Transverse colon (tissue), 4 donors: ENCODE results near the gene TGOLN2. TPM values are rescaled to one million over a fixed set of nuclear protein-coding genes. Genes with fewer than 3 reads are reported as not detected.

Experiments used
- DNase-seq: peaks from one replicate; pipeline ENCODE4 v3.0.0-alpha.2; 2019
- H3K27ac ChIP-seq, 4 donors: fragments of 200-600 bp; sonication (generic); 2 replicates each; pipeline ENCODE4 v1.5.1; 2016 to 2018; ENCODE audit warnings: inconsistent platforms in 4 of 4
- H3K27me3 ChIP-seq: fragments of 200-600 bp; sonication (generic); 2 replicates; pipeline ENCODE4 v1.5.1; 2017; ENCODE audit warnings: inconsistent platforms
- H3K36me3 ChIP-seq, 4 donors: fragments of 200-600 bp; sonication (generic); 2 replicates each; pipeline ENCODE4 v1.5.1; 2017 to 2019; ENCODE audit warnings: inconsistent platforms in 4 of 4
- H3K4me1 ChIP-seq, 4 donors: fragments of 200-600 bp; sonication (generic); 2 replicates each; pipeline ENCODE4 v1.5.1; 2017 to 2020; ENCODE audit warnings: inconsistent platforms in 4 of 4
- H3K4me3 ChIP-seq, 4 donors: fragments of 200-600 bp; sonication (generic); 1 replicate in 1 of 4; 2 replicates in 3 of 4; pipeline versions ENCODE4 v1.5.1 to v1.6.1; 2017 to 2019; ENCODE audit warnings: inconsistent platforms in 4 of 4
- H3K9me3 ChIP-seq, 2 donors: fragments of 200-600 bp; sonication (generic); 2 replicates each; pipeline ENCODE4 v1.5.1; 2017 to 2019; ENCODE audit warnings: inconsistent platforms in 2 of 2
- CTCF ChIP-seq, 5 experiments: fragments of 200-600 bp in 3 of 5; fragments of 450-650 bp in 2 of 5; sonication (generic) in 3 of 5; IDR thresholded peaks; 1 replicate in 2 of 5; 2 replicates in 3 of 5; pipeline ENCODE4 v1.5.1; 2016 to 2017; ENCODE audit warnings: antibody characterized with exemption in 5 of 5, inconsistent platforms in 3 of 5, mild to moderate bottlenecking in 2 of 5, moderate library complexity in 1 of 5
- EP300 ChIP-seq: sonication (generic); formaldehyde crosslinking; IDR thresholded peaks from one replicate; pipeline ENCODE4 v1.6.1; 2017; ENCODE audit warnings: antibody characterized with exemption, low read depth
- POLR2A ChIP-seq: fragments of 450-650 bp; IDR thresholded peaks from one replicate; pipeline ENCODE4 v1.6.1; 2016; ENCODE audit warnings: antibody characterized with exemption, mild to moderate bottlenecking, moderate library complexity
- POLR2AphosphoS5 ChIP-seq, 3 donors: sonication (generic); formaldehyde crosslinking; IDR thresholded peaks; one replicate each; pipeline ENCODE4 v1.6.1; 2016; ENCODE audit warnings: antibody characterized with exemption in 3 of 3
- WGBS, 2 donors: methylation state at CpG; one replicate each; pipeline ENCODE4 v1.1.5; 2018; ENCODE audit warnings: low coverage in 1 of 2; 5-methylcytosine and 5-hydroxymethylcytosine counted together
- in situ Hi-C, 4 donors: fragments of 200-750 bp; cut with MboI; loops; one replicate each; pipeline versions ENCODE4 v1.15.0 to v1.15.1; 2017; ENCODE audit warnings: low sequenced_read_pairs in 3 of 4, low pct_ligation_motif_present in 1 of 4, low pct_unique_long_range_greater_than_20kb in 1 of 4
- intact Hi-C: fragments of 100-400 bp; cut with DNase I; formaldehyde crosslinking; loops from one replicate; pipeline ENCODE4 v1.15.1; 2023; ENCODE audit warnings: low total_unique reads
- small RNA-seq, 4 donors: library from RNA; depleted of rRNA; stranded (forward); fragments of <200 nt; gene quantifications; one replicate each; pipeline ENCODE3, GENCODE V24; 2016
- total RNA-seq, 4 donors: library from RNA; depleted of rRNA; stranded (reverse); fragments of >200 nt; gene quantifications; one replicate each; pipeline ENCODE4 v1.1.0, GENCODE V29; 2016

Gene TGOLN2
- total RNA-seq, 4 donors from 2014 or later = 113 to 234 (median 232) TPM

GRCh38 chr2:85269959-85270358 is 57.8 kb downstream of the TGOLN2 start:
- TF ChIP-seq EP300 (no peak), POLR2AphosphoS5 (IDR thresholded peaks at IDR 0.05) (no peak), CTCF (IDR thresholded peaks at IDR 0.05) (no peak), POLR2A (no peak)
- intact Hi-C loops = no loop called here
- 28 to 33% methylated on average over 1 to 6 of the region's 6 CpGs for WGBS, 2 donors
- Histone ChIP-seq H3K4me3 (no peak overlapping the region), H3K27ac (peak overlapping the region in 3 of 4 donors; percentile 61 to 72 (median 70)), H3K9me3 (no peaks in the 10 kb centered on the region), H3K36me3 (no peaks in the 10 kb centered on the region), H3K27me3 (no peaks in the 10 kb centered on the region), H3K4me1 (peaks cover 4 to 36% (median 20%) of the 10 kb centered on the region in 4 donors)
- in situ Hi-C loops = no loop called here
- DNase-seq = no peak

Small RNAs within 50 kb of the gene (small RNA-seq; reads per million reads assigned to genes)
- gene AC062037.1 = 0 reads per million in 4 donors
- gene RF00019 = 0 reads per million in 4 donors
- 0 reads per million in 4 donors for gene RN7SL113P

Other genes starting within 250 kb of the TGOLN2 start
- gene TCF7L1, start 194.6 kb downstream of the TGOLN2 start, total RNA-seq = 1 to 10 TPM in 2 of 4 donors, under 1 TPM in 2; 0.75 to 2.9 (median 1.1) TPM
- gene RETSAT, start 26.5 kb upstream of the TGOLN2 start, total RNA-seq = 100 to 1,000 TPM; 109 to 638 (median 330) TPM
- 10 to 100 TPM; 13.3 to 37.8 (median 32.8) TPM for gene ELMOD3, start 26.8 kb upstream of the TGOLN2 start, total RNA-seq
- 10 to 100 TPM; 18.3 to 92.1 (median 45.2) TPM for gene CAPG, start 82.4 kb upstream of the TGOLN2 start, total RNA-seq
- gene SH2D6, start 90.7 kb upstream of the TGOLN2 start, total RNA-seq = 10 to 100 TPM in 2 of 4 donors, 1 to 10 TPM in 1, not detected in 1; 7.6 to 14.2 (median 11.4) TPM
- gene MAT2A, start 211.2 kb upstream of the TGOLN2 start, total RNA-seq = 100 to 1,000 TPM in 3 of 4 donors, 10 to 100 TPM in 1; 66.2 to 185 (median 142) TPM
- gene GGCX, start 233.5 kb upstream of the TGOLN2 start, total RNA-seq = 10 to 100 TPM in 3 of 4 donors, 1 to 10 TPM in 1; 7.9 to 31.3 (median 23.5) TPM
- gene VAMP8, start 249.6 kb upstream of the TGOLN2 start, total RNA-seq = 100 to 1,000 TPM in 3 of 4 donors, 10 to 100 TPM in 1; 10.5 to 186 (median 147) TPM